Endothelial cell of umbilical vein (primary cell): ENCODE measurements around the gene GXYLT2. TPM values are rescaled to one million over a fixed set of nuclear protein-coding genes. Genes with fewer than 3 reads are reported as not detected.
A peak's percentile ranks its signal among the peaks of the same experiment; 100 is the strongest.

Experiments
- BruUV-seq: library from RNA; stranded (reverse); fragments of 400-500 nt; replicated peaks from 2 replicates; lab custom pipeline; 2021; lab: Mats Ljungman, UMichigan
- CTCF ChIA-PET: fragments of 300-600, 350-600 bp; sonication (Branson Sonifier 250); formaldehyde crosslinking; loops from one replicate; lab custom pipeline; 2021; ENCODE audit warnings: antibody characterized with exemption, inconsistent platforms; lab: Charles Lee
- POLR2A ChIA-PET: fragments of 300-600, 350-600 bp; sonication (Branson Sonifier 250); formaldehyde crosslinking; loops from one replicate; lab custom pipeline; 2021; ENCODE audit warnings: antibody characterized with exemption, inconsistent platforms; lab: Charles Lee
- DNase-seq: peaks from one replicate; pipeline ENCODE4 v3.0.0-alpha.2; 2011; ENCODE audit warnings: low read depth, low spot score
- FAIRE-seq: peaks from 2 replicates; lab custom pipeline; 2011; peaks lifted over from hg19 to GRCh38; lab: Jason Lieb, UNC
- H2AFZ ChIP-seq: 2 replicates; pipeline ENCODE4 v1.6.0; 2012; ENCODE audit warnings: low read depth, low read length, control low read depth, inconsistent platforms
- H3K27ac ChIP-seq: 2 replicates; pipeline ENCODE4 v1.5.1; 2011; ENCODE audit warnings: low read depth, mild to moderate bottlenecking, control low read depth, low read length, moderate library complexity; ENCODE audit not compliant: insufficient read depth
- H3K27me3 ChIP-seq, 2 experiments: 2 replicates each; pipeline versions ENCODE4 v1.6.0 to v1.6.1; 2011; ENCODE audit warnings: low read length in 2 of 2, mixed read lengths in 1 of 2; ENCODE audit not compliant: control insufficient read depth in 2 of 2, insufficient read depth in 2 of 2
- H3K36me3 ChIP-seq, 2 experiments: 2 replicates in 1 of 2; 3 replicates in 1 of 2; pipeline ENCODE4 v1.5.1; 2011; ENCODE audit warnings: low read length in 2 of 2, mild to moderate bottlenecking in 1 of 2, moderate library complexity in 1 of 2; ENCODE audit not compliant: control insufficient read depth in 2 of 2, insufficient read depth in 2 of 2; ENCODE audit errors: extremely low read depth in 1 of 2
- H3K4me1 ChIP-seq: 3 replicates; pipeline ENCODE4 v1.5.1; 2011; ENCODE audit warnings: mild to moderate bottlenecking, low read length; ENCODE audit not compliant: control insufficient read depth, insufficient read depth; ENCODE audit errors: extremely low read depth
- H3K4me2 ChIP-seq: 2 replicates; pipeline ENCODE4 v1.6.1; 2011; ENCODE audit warnings: low read length, control low read depth, mixed read lengths; ENCODE audit not compliant: insufficient read depth
- H3K4me3 ChIP-seq, 3 experiments: fragments of 200-600 bp in 1 of 3; sonication (generic), shearing (Covaris generic) in 1 of 3; replicated peaks in 1 of 3; 2 replicates each; pipeline ENCODE4 v1.5.1; 2011 to 2016; ENCODE audit warnings: control low read depth in 3 of 3, low read length in 3 of 3, mild to moderate bottlenecking in 2 of 3, inconsistent platforms in 1 of 3, low read depth in 1 of 3, moderate library complexity in 1 of 3; ENCODE audit not compliant: insufficient read depth in 1 of 3
- H3K79me2 ChIP-seq: 2 replicates; pipeline ENCODE4 v1.6.0; 2012; ENCODE audit warnings: low read length, inconsistent platforms; ENCODE audit not compliant: control insufficient read depth, insufficient read depth
- H3K9ac ChIP-seq: replicated peaks from 2 replicates; pipeline ENCODE3; 2011; ENCODE audit warnings: low read length, control low read depth; ENCODE audit not compliant: insufficient read depth; ENCODE audit errors: extremely low read depth
- H3K9me1 ChIP-seq: replicated peaks from 3 replicates; pipeline ENCODE4 v1.6.0; 2011; ENCODE audit warnings: mild to moderate bottlenecking, low read length; ENCODE audit not compliant: control insufficient read depth, insufficient read depth; ENCODE audit errors: extremely low read depth
- H3K9me3 ChIP-seq: replicated peaks from 2 replicates; pipeline ENCODE4 v1.5.1; 2012; ENCODE audit warnings: low read length, inconsistent platforms; ENCODE audit not compliant: control insufficient read depth, insufficient read depth
- H4K20me1 ChIP-seq: replicated peaks from 2 replicates; pipeline ENCODE3; 2011; ENCODE audit warnings: mild to moderate bottlenecking, low read length; ENCODE audit not compliant: control insufficient read depth, insufficient read depth; ENCODE audit errors: extremely low read depth
- EZH2 ChIP-seq: IDR thresholded peaks from 2 replicates; pipeline ENCODE4 v1.6.1; 2012; ENCODE audit warnings: borderline replicate concordance, low read depth, mild to moderate bottlenecking, moderate library complexity, low read length, inconsistent platforms; ENCODE audit not compliant: severe bottlenecking
- FOS ChIP-seq: IDR thresholded peaks from 2 replicates; pipeline ENCODE4 v1.6.1; 2011; ENCODE audit warnings: mild to moderate bottlenecking, low read length, moderate library complexity, borderline replicate concordance; ENCODE audit not compliant: insufficient read depth
- GATA2 ChIP-seq: IDR thresholded peaks from 2 replicates; pipeline ENCODE4 v1.7.0; 2011; ENCODE audit warnings: low read depth, mild to moderate bottlenecking, moderate library complexity, mixed read lengths, low read length; ENCODE audit not compliant: insufficient read length, insufficient read depth
- JUN ChIP-seq: IDR thresholded peaks from 2 replicates; pipeline ENCODE4 v1.6.1; 2011; ENCODE audit warnings: borderline replicate concordance, low read depth; ENCODE audit not compliant: insufficient read length, insufficient read depth
- MAX ChIP-seq: IDR thresholded peaks from 2 replicates; pipeline ENCODE4 v1.6.1; 2011; ENCODE audit not compliant: insufficient read depth, insufficient read length
- MYC ChIP-seq: IDR thresholded peaks from one replicate; pipeline ENCODE4 v1.6.1; 2011; ENCODE audit warnings: mild to moderate bottlenecking, low read depth, low read length
- POLR2A ChIP-seq: IDR thresholded peaks from 2 replicates; pipeline ENCODE4 v1.6.1; 2012; ENCODE audit warnings: low read depth, mild to moderate bottlenecking, control low read depth, low read length
- POLR2AphosphoS5 ChIP-seq: IDR thresholded peaks from 2 replicates; pipeline ENCODE4 v1.6.1; 2012; ENCODE audit warnings: low read depth, mild to moderate bottlenecking, control low read depth, low read length, moderate library complexity; ENCODE audit not compliant: insufficient read depth
- dilution Hi-C: fragments of 300-500 bp; cut with MboI; formaldehyde crosslinking; loops from one replicate; pipeline ENCODE4 v1.15.0; 2019; ENCODE audit warnings: low sequenced_read_pairs; ENCODE audit not compliant: extremely low pct_ligation_motif_present
- intact Hi-C: fragments of 100-400 bp; cut with micrococcal nuclease; formaldehyde crosslinking; loops from one replicate; pipeline ENCODE4 v1.10.0; 2022
- polyA plus RNA-seq, 4 experiments: library from polyadenylated mRNA; depleted of rRNA in 3 of 4; stranded (reverse) in 3 of 4; unstranded in 1 of 4; fragments of >200 nt; gene quantifications; 2 replicates each; pipeline versions ENCODE4 v1.2.1 to v1.2.3, GENCODE V29; 2011 to 2012; ENCODE audit warnings: missing spikeins in 1 of 4
- total RNA-seq: library from RNA; stranded (reverse); gene quantifications from 2 replicates; pipeline ENCODE4 v1.2.3, GENCODE V29; 2021
- TF ChIP-seq, protein P1 (sequence below), 2 donors: IDR thresholded peaks; 1 replicate in 1 of 2; 2 replicates in 1 of 2; pipeline ENCODE4 v1.5.1; 2011; ENCODE audit warnings: low read length in 2 of 2, mild to moderate bottlenecking in 2 of 2, moderate library complexity in 2 of 2, control low read depth in 1 of 2, inconsistent platforms in 1 of 2, low read depth in 1 of 2; ENCODE audit not compliant: insufficient read depth in 1 of 2; ENCODE audit errors: extremely low read depth in 1 of 2

The GXYLT2 gene
- total and polyA plus RNA-seq, 2 donors (not counting 3 experiments of a cell fraction or from before 2014, with no cell fraction given): 0.07 to 0.24 TPM

- no peak overlapping the region for H3K9ac ChIP-seq
- H4K20me1 ChIP-seq: no peaks in the 10 kb centered on the region
- peaks cover 4 to 5% of the 10 kb centered on the region in 2 experiments for H3K27me3 ChIP-seq
- POLR2A ChIA-PET: no interaction called here
- H3K4me3 ChIP-seq: no peak overlapping the region
- dilution Hi-C loops: no loop called here
- intact Hi-C loops: no loop called here
- FAIRE-seq (peak; percentile 56), DNase-seq (no peak)
- no peaks in the 10 kb centered on the region for H3K9me1 ChIP-seq
- H3K36me3 ChIP-seq: no peaks in the 10 kb centered on the region
- CTCF ChIA-PET: interaction anchor here (0.5 kb wide), 1 partner anchor 39 kb away, joined by 3 read pairs; no protein-coding TSS in a partner anchor
- no TSS peak for BruUV-seq
- H3K4me1 ChIP-seq: no peaks in the 10 kb centered on the region
- TF ChIP-seq POLR2AphosphoS5 (no peak), FOS (no peak), MAX (no peak), EZH2 (no peak), MYC (no peak), JUN (no peak), POLR2A (no peak), GATA2 (no peak)
- TF ChIP-seq, protein P1, sequence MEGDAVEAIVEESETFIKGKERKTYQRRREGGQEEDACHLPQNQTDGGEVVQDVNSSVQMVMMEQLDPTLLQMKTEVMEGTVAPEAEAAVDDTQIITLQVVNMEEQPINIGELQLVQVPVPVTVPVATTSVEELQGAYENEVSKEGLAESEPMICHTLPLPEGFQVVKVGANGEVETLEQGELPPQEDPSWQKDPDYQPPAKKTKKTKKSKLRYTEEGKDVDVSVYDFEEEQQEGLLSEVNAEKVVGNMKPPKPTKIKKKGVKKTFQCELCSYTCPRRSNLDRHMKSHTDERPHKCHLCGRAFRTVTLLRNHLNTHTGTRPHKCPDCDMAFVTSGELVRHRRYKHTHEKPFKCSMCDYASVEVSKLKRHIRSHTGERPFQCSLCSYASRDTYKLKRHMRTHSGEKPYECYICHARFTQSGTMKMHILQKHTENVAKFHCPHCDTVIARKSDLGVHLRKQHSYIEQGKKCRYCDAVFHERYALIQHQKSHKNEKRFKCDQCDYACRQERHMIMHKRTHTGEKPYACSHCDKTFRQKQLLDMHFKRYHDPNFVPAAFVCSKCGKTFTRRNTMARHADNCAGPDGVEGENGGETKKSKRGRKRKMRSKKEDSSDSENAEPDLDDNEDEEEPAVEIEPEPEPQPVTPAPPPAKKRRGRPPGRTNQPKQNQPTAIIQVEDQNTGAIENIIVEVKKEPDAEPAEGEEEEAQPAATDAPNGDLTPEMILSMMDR (IDR thresholded peaks at IDR 0.05; ENCODE audit: extremely low read depth in 1 of 2, insufficient read depth in 1 of 2, low read depth in 1 of 2, low read length in 2 of 2): no peak
- H2AFZ ChIP-seq: no peak overlapping the region
- no peaks in the 10 kb centered on the region for H3K79me2 ChIP-seq
- no peak overlapping the region for H3K4me2 ChIP-seq
- no peaks in the 10 kb centered on the region for H3K9me3 ChIP-seq
- H3K27ac ChIP-seq: no peak overlapping the region
Measured at GRCh38 chr3:72977060-72977808, 89.4 kb downstream of the GXYLT2 start.
